GM12878 (cell line): ENCODE results near the gene ADD2. TPM values are rescaled to one million over a fixed set of nuclear protein-coding genes. Genes with fewer than 3 reads are reported as not detected.

Experiments
- ATAC-seq: fragments of 200-7000 bp; cut with Tn5 transposase; 3 replicates; pipeline ENCODE4 v1.9.1; 2020; ENCODE audit warnings: mild to moderate bottlenecking, moderate library complexity
- BruUV-seq: library from RNA; stranded (reverse); fragments of 400-500 nt; replicated peaks from 2 replicates; lab custom pipeline; 2021; lab: Mats Ljungman, UMichigan
- CTCF ChIA-PET: fragments of 300-600 bp; sonication (Branson Sonifier 250); formaldehyde crosslinking; extraction: SDS; loops from one replicate; lab custom pipeline; 2021; ENCODE audit warnings: inconsistent platforms; lab: Yijun Ruan, JAX
- POLR2A ChIA-PET: fragments of 350-600 bp; formaldehyde crosslinking; extraction: SDS; loops from one replicate; lab custom pipeline; 2021; ENCODE audit warnings: inconsistent platforms; lab: Charles Lee
- RAD21 ChIA-PET: fragments of 300-600 bp; sonication (Branson Sonifier 250); formaldehyde crosslinking; loops from one replicate; lab custom pipeline; 2023; ENCODE audit warnings: antibody characterized with exemption; ENCODE audit not compliant: unreplicated experiment; lab: Charles Lee
- SMC1A ChIA-PET: fragments of 300-600 bp; sonication (Branson Sonifier 250); formaldehyde crosslinking; loops from one replicate; lab custom pipeline; 2023; ENCODE audit not compliant: unreplicated experiment, uncharacterized antibody; lab: Charles Lee
- DNase-seq: peaks from one replicate; pipeline ENCODE4 v3.0.0-alpha.2; 2011; ENCODE audit warnings: low read depth, low spot score
- FAIRE-seq: peaks from 3 replicates; lab custom pipeline; 2011; peaks lifted over from hg19 to GRCh38; lab: Jason Lieb, UNC
- H2AFZ ChIP-seq: 2 replicates; pipeline ENCODE4 v1.6.0; 2011; ENCODE audit warnings: low read depth, low read length, control low read depth; ENCODE audit not compliant: control insufficient read depth
- H3K27ac ChIP-seq: 2 replicates; pipeline ENCODE4 v1.5.1; 2011; ENCODE audit warnings: control low read depth; ENCODE audit not compliant: control insufficient read depth, insufficient read depth
- H3K27me3 ChIP-seq, 2 experiments: replicated peaks in 1 of 2; 2 replicates each; pipeline versions ENCODE4 v1.6.0 to v1.6.1; 2011; ENCODE audit warnings: low read length in 1 of 2; ENCODE audit not compliant: control insufficient read depth in 2 of 2, insufficient read depth in 2 of 2
- H3K36me3 ChIP-seq, 2 experiments: 2 replicates each; pipeline ENCODE4 v1.5.1; 2011; ENCODE audit warnings: low read length in 1 of 2; ENCODE audit not compliant: control insufficient read depth in 2 of 2, insufficient read depth in 2 of 2
- H3K4me1 ChIP-seq: 2 replicates; pipeline ENCODE4 v1.6.1; 2011; ENCODE audit warnings: mild to moderate bottlenecking, low read length, moderate library complexity, mixed read lengths; ENCODE audit not compliant: control insufficient read depth, insufficient read depth
- H3K4me2 ChIP-seq: 2 replicates; pipeline ENCODE4 v1.6.0; 2011; ENCODE audit warnings: control low read depth; ENCODE audit not compliant: control insufficient read depth, insufficient read depth
- H3K4me3 ChIP-seq: fragments of 200-600 bp; sonication (generic); 2 replicates; pipeline ENCODE4 v1.5.1; 2016
- H3K79me2 ChIP-seq: 2 replicates; pipeline ENCODE4 v1.6.0; 2011; ENCODE audit warnings: low read length; ENCODE audit not compliant: control insufficient read depth, insufficient read depth
- H3K9ac ChIP-seq: 2 replicates; pipeline ENCODE4 v1.8.0; 2011; ENCODE audit warnings: low read length, control low read depth, mixed read lengths; ENCODE audit not compliant: control insufficient read depth, insufficient read depth
- H3K9me3 ChIP-seq: replicated peaks from 3 replicates; pipeline ENCODE4 v1.5.1; 2011; ENCODE audit warnings: mild to moderate bottlenecking, low read length; ENCODE audit not compliant: control insufficient read depth, insufficient read depth
- H4K20me1 ChIP-seq: 2 replicates; pipeline ENCODE4 v1.6.0; 2011; ENCODE audit not compliant: control insufficient read depth, insufficient read depth
- CTCF ChIP-seq, 3 experiments: IDR thresholded peaks in 2 of 3; conservative IDR thresholded peaks in 1 of 3; 2 replicates each; pipeline ENCODE4 v1.5.1; 2011; ENCODE audit warnings: low read depth in 3 of 3, low read length in 3 of 3, mild to moderate bottlenecking in 3 of 3, control low read depth in 2 of 3, moderate library complexity in 2 of 3, inconsistent platforms in 1 of 3, mixed read lengths in 1 of 3; ENCODE audit not compliant: control insufficient read depth in 2 of 3, insufficient read depth in 1 of 3; ENCODE audit errors: extremely low read depth in 1 of 3
- IKZF2 ChIP-seq, 2 experiments: fragments of 450-650 bp; IDR thresholded peaks; 2 replicates each; pipeline ENCODE4 v1.6.1; 2017; ENCODE audit warnings: mild to moderate bottlenecking in 2 of 2, moderate library complexity in 2 of 2
- JUND ChIP-seq: IDR thresholded peaks from 2 replicates; pipeline ENCODE4 v1.6.1; 2012; ENCODE audit warnings: low read depth, mild to moderate bottlenecking, low read length, improper control_type of control experiment, moderate library complexity
- LARP7 ChIP-seq: fragments of 450-650 bp; IDR thresholded peaks from 2 replicates; pipeline ENCODE4 v1.6.1; 2017; ENCODE audit warnings: mild to moderate bottlenecking
- POLR2AphosphoS5 ChIP-seq: IDR thresholded peaks from 2 replicates; pipeline ENCODE4 v1.6.1; 2011; ENCODE audit warnings: mild to moderate bottlenecking, low read length, inconsistent platforms
- RELA ChIP-seq: fragments of 450-650 bp; IDR thresholded peaks from 2 replicates; pipeline ENCODE4 v1.8.0; 2014; ENCODE audit warnings: borderline replicate concordance; ENCODE audit not compliant: partially characterized antibody
- SMAD5 ChIP-seq: IDR thresholded peaks from 2 replicates; pipeline ENCODE4 v1.6.1; 2016; ENCODE audit warnings: antibody characterized with exemption, low read depth
- ZNF217 ChIP-seq: fragments of 450-650 bp; IDR thresholded peaks from 2 replicates; pipeline ENCODE4 v1.6.1; 2017; ENCODE audit warnings: antibody characterized with exemption, mild to moderate bottlenecking
- WGBS: methylation state at CpG from one replicate; pipeline ENCODE4 v1.1.6; 2016; ENCODE audit warnings: low lambda C conversion rate; ENCODE audit not compliant: insufficient replicate concordance, insufficient coverage; ENCODE audit errors: missing lambda C conversion rate; 5-methylcytosine and 5-hydroxymethylcytosine counted together
- in situ Hi-C: fragments of 300-500 bp; cut with MboI; formaldehyde crosslinking; loops from 9 replicates; pipeline ENCODE4 v1.14.3; 2018; ENCODE audit warnings: mixed read lengths
- intact Hi-C: fragments of 100-400 bp; cut with micrococcal nuclease; formaldehyde crosslinking; loops from one replicate; pipeline ENCODE4 v1.14.2; 2022; ENCODE audit not compliant: unreplicated experiment
- polyA plus RNA-seq, 11 experiments: library from polyadenylated mRNA; depleted of rRNA in 4 of 11; unstranded in 6 of 11; stranded (reverse) in 5 of 11; fragments of >200 nt; fragmentation: Nextera tagmentation in 4 of 11; fragmentation: Illumina TruSeq in 1 of 11; extraction: Ambion mirVana in 4 of 11; extraction: Trizol in 1 of 11; gene quantifications; 1 replicate in 1 of 11; 2 replicates in 10 of 11; pipeline versions ENCODE4 v1.2.1 to v1.2.3, GENCODE V29; 2011 to 2016; ENCODE audit warnings: inconsistent platforms in 2 of 11, missing spikeins in 2 of 11, low read depth in 1 of 11
- total RNA-seq, 4 experiments: library from RNA; depleted of rRNA in 3 of 4; stranded (reverse); fragments of >200 nt in 3 of 4; fragmentation: Illumina TruSeq in 1 of 4; extraction: Trizol in 1 of 4; gene quantifications; 2 replicates each; pipeline versions ENCODE4 v1.2.1 to v1.2.3, GENCODE V29; 2013 to 2021
- TF ChIP-seq, protein P1 (sequence below): fragments of 450-650 bp; IDR thresholded peaks from 2 replicates; pipeline ENCODE4 v1.6.1; 2016; ENCODE audit warnings: mild to moderate bottlenecking

Gene ADD2
- total and polyA plus RNA-seq, 10 of the 15 experiments (the other 5 are each of a cell fraction or from before 2014, with no cell fraction given): 0.05 to 0.13 (median 0.08) TPM; not detected in 7

- CTCF ChIA-PET: interaction anchor here (0.7 kb wide), 1 partner anchor 18 kb away, joined by 3 read pairs; no protein-coding TSS in a partner anchor
- no TSS peak for BruUV-seq
- 0% methylated on average over 2 of the region's 2 CpGs for WGBS
- no peak overlapping the region for H2AFZ ChIP-seq
- in situ Hi-C loops (no loop called here), intact Hi-C loops (loop anchor here (10.0 kb wide), 1 partner anchor 104 kb away; no protein-coding TSS in a partner anchor)
- no peaks in the 10 kb centered on the region; a peak in 1 of 4 replicates for H3K27me3 ChIP-seq
- H3K4me2 ChIP-seq: no peak overlapping the region
- POLR2A ChIA-PET: no interaction called here
- H3K4me3 ChIP-seq: no peak overlapping the region
- H3K9ac ChIP-seq: no peak overlapping the region
- SMC1A ChIA-PET: interaction anchor here (0.9 kb wide), 1 partner anchor 66 kb away, joined by 4 read pairs; no protein-coding TSS in a partner anchor
- H4K20me1 ChIP-seq: no peaks in the 10 kb centered on the region
- no peaks in the 10 kb centered on the region for H3K4me1 ChIP-seq
- H3K79me2 ChIP-seq: no peaks in the 10 kb centered on the region
- no peak overlapping the region for H3K27ac ChIP-seq
- FAIRE-seq (no peak), ATAC-seq (no peak), DNase-seq (no peak)
- TF ChIP-seq POLR2AphosphoS5 (no peak), SMAD5 (no peak), LARP7 (no peak), RELA (no peak), CTCF (IDR thresholded peaks at IDR 0.05 in 2 of 3, conservative IDR thresholded peaks at IDR 0.05 in 1 of 3; ENCODE audit: control insufficient read depth in 2 of 3, extremely low read depth in 1 of 3, insufficient read depth in 1 of 3, low read depth in 3 of 3, low read length in 3 of 3) (no peak), ZNF217 (no peak), IKZF2 (IDR thresholded peaks at IDR 0.05) (no peak), JUND (no peak)
- TF ChIP-seq, protein P1, sequence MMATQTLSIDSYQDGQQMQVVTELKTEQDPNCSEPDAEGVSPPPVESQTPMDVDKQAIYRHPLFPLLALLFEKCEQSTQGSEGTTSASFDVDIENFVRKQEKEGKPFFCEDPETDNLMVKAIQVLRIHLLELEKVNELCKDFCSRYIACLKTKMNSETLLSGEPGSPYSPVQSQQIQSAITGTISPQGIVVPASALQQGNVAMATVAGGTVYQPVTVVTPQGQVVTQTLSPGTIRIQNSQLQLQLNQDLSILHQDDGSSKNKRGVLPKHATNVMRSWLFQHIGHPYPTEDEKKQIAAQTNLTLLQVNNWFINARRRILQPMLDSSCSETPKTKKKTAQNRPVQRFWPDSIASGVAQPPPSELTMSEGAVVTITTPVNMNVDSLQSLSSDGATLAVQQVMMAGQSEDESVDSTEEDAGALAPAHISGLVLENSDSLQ: no peak
- RAD21 ChIA-PET: no interaction called here
- H3K9me3 ChIP-seq: no peaks in the 10 kb centered on the region
- no peaks in the 10 kb centered on the region for H3K36me3 ChIP-seq
Measured at GRCh38 chr2:70680735-70681134, 87.3 kb downstream of the ADD2 start.
